GM21528 (cell line): ENCODE data around the gene TOM1L2.
"Not testable (repeated sequence)": the region's sequence is repeated elsewhere in the genome, so short reads cannot be mapped to it uniquely, and the experiment has no call there.

Experiments
- ATAC-seq: cut with Tn5 transposase; IDR thresholded peaks from one replicate; pipeline ENCODE4 v1.9.1; 2021; ENCODE audit warnings: mild to moderate bottlenecking, moderate library complexity; ENCODE audit not compliant: unreplicated experiment, low FRiP score

The TOM1L2 gene

GRCh38 chr17:17946093-17946492 lies 26.1 kb downstream of the TOM1L2 start:
- no peak for ATAC-seq

GRCh38 chr17:17944743-17945142 lies 27.5 kb downstream of the TOM1L2 start:
- no peak for ATAC-seq

- no peak for ATAC-seq
Observed at GRCh38 chr17:17944242-17944641, 28.0 kb downstream of the TOM1L2 start.

GRCh38 chr17:17943281-17943984 lies 28.8 kb downstream of the TOM1L2 start:
- no peak for ATAC-seq

GRCh38 chr17:17942846-17943245 lies 29.4 kb downstream of the TOM1L2 start:
- ATAC-seq: no peak

- ATAC-seq: no peak
Observed at GRCh38 chr17:17941015-17941414, 31.2 kb downstream of the TOM1L2 start.

- no peak for ATAC-seq
Observed at GRCh38 chr17:17940441-17940911, 31.7 kb downstream of the TOM1L2 start.

GRCh38 chr17:17939941-17940340 lies 32.3 kb downstream of the TOM1L2 start:
- ATAC-seq: not testable (repeated sequence)

GRCh38 chr17:17938388-17939107 lies 33.7 kb downstream of the TOM1L2 start:
- no peak for ATAC-seq

- ATAC-seq: no peak
Observed at GRCh38 chr17:17937958-17938357, 34.2 kb downstream of the TOM1L2 start.

GRCh38 chr17:17937201-17937853 lies 34.9 kb downstream of the TOM1L2 start:
- ATAC-seq: no peak

- ATAC-seq: no peak
Observed at GRCh38 chr17:17935321-17936271, 36.6 kb downstream of the TOM1L2 start.

GRCh38 chr17:17934806-17935205 lies 37.4 kb downstream of the TOM1L2 start:
- ATAC-seq: no peak

- no peak for ATAC-seq
Observed at GRCh38 chr17:17934214-17934613, 38.0 kb downstream of the TOM1L2 start.

- no peak for ATAC-seq
Observed at GRCh38 chr17:17933775-17934174, 38.4 kb downstream of the TOM1L2 start.

- no peak for ATAC-seq
Observed at GRCh38 chr17:17931159-17931558, 41.0 kb downstream of the TOM1L2 start.

GRCh38 chr17:17930674-17931073 lies 41.5 kb downstream of the TOM1L2 start:
- ATAC-seq: no peak

GRCh38 chr17:17929655-17930380 lies 42.4 kb downstream of the TOM1L2 start:
- no peak for ATAC-seq

GRCh38 chr17:17928398-17929287 lies 43.6 kb downstream of the TOM1L2 start:
- no peak for ATAC-seq
